Muscle of back (tissue), 11 donors: ENCODE measurements around the gene EIF1B. TPM values are rescaled to one million over a fixed set of nuclear protein-coding genes. Genes with fewer than 3 reads are reported as not detected.

Experiments used
- DNase-seq, 3 donors: peaks; one replicate each; pipeline versions ENCODE4 v3.0.0 to v3.0.0-alpha.2; 2013
- polyA plus RNA-seq, 10 donors: library from polyadenylated mRNA; unstranded; fragments of 120-200 nt; gene quantifications; one replicate each; pipeline ENCODE4 v1.2.1, GENCODE V29; 2013; ENCODE audit not compliant: insufficient read length in 10 of 10

Gene EIF1B
- polyA plus RNA-seq, 10 donors: 55.6 to 76.1 (median 64.2) TPM

DNA sequence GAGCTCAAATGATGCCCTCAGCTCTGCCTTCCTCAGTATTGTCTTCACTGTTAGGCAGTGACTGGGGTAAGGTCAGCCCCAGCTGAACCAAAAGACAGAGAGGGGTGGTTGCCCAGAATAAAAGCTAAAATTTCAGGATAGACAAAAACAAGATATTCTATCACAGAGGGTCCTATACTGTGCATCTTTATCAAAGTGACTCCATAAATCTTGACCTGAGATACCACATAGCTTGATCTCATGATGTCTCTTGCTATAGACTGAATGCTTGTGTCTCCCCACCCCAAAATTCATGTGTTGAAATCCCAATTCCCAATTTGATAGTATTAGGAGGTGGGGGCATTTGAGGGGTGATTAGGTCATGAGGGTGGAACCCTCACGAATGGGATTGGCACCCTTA is 30.4 kb downstream of the EIF1B start:
- DNase-seq: no peak

DNA sequence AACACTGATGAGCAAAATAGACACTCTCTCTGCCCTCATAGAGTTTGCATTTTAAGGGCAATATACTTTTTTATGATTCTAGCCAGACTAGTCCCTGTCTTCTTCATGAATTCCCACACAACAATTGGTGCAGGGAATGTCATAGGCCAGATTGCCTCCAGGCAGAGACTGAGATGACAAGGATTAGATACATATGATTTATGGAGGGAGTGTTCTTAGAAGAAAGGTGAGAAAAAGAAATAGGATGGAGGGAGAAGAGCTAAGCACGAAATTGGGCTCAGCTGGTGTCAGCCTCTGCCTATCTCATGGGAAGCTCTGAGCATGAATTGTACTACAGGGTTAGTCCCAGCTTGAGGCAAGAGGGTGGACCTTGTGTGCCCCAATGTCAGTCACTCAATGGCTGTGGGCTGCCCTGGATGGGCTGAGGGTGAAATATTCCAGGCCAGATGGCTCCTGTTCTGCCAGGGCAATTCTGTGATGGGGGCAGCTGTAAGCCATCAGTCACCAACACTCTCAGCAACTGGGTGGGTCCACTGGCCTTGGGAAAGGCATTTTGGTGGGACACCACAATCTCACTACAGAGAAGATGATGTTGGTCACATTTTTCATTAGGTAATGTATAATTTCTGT is 31.1 kb downstream of the EIF1B start:
- DNase-seq: no peak

DNA sequence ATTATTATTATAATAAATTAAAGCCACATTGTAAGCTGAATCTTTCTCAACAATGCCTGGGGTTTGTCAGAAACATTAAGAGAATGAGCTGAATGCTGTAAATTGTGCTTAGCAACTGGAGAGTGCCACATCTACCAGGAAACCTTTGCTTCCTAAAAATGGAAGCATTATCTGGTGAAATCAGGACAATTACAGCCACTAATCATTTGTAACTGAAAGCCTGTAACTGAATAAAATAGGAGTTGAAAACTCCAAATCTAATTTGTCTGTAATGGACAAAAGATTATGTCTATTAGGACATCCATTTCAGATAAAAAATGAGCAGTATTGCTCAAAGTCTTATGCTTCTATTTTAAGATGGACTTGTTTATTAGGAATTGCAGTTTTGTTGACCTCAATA is 32.2 kb downstream of the EIF1B start:
- no peak for DNase-seq

DNA sequence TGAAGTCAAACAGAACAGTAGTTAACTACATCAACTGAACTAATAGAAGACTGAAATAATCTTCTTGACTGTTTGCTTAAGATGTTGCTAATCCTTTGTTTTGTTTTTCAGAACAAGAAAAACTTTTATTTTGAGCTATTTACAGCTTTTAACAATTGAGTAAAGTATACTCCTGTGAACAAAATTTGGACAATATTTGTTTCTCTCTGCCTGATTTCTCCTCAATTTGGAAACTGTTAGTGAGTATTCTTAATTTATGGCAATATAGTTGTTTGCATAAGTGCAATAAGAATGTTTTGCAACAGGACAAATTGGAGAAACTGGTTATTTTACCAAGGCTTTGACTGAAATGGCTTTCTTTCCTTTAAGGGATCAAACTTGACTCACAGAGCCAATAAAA is 41.0 kb downstream of the EIF1B start:
- DNase-seq: no peak

DNA sequence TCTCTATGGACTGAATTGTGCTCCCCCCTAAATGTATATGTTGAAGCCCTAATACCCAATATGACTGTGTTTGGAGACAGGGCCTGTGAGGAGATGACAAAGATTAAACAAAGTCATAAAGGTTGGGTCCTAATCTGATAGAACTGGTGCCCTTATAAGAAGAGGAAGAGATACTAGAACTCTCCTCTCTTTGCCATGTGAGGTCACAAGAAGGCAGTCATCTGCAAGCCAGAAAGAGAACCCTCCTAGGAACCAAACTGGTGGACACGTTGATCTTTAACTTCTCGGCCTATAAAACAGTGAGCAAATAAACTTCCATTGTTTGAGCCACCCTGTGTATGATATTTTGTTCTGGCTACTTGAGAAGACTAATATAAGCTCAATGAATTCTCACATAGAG is 45.9 kb downstream of the EIF1B start:
- DNase-seq: no peak

DNA sequence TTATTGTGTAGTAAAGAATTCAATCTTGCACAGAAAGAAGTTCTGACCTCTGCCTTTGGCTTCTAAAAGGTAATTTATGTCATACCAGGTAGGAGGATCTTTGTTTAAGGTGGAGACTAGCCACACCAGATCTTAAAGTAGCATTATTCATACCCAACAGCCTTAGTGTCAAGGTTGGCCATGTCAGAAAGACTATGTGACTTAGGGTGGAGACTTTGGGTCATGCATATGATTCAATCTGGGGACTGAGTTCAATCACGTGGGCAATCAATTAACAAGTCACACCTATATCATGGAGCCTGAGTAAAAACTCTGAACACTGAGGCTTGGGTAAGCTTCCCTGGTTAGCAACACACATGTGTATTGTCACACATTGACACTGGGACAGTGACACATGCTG is 48.9 kb downstream of the EIF1B start:
- DNase-seq: no peak

Other genes with a start within 250 kb of the EIF1B start
- under 1 TPM; 0.18 to 0.90 (median 0.49) TPM for gene ENTPD3, start 77.5 kb downstream of the EIF1B start, polyA plus RNA-seq
- gene RPL14, start 147.6 kb downstream of the EIF1B start, polyA plus RNA-seq: 1,000 to 10,000 TPM; 2,533 to 2,974 (median 2,700) TPM
- gene ZNF619, start 167.4 kb downstream of the EIF1B start, polyA plus RNA-seq: 1 to 10 TPM; 2.9 to 4.4 (median 3.6) TPM
- gene ZNF620, start 196.3 kb downstream of the EIF1B start, polyA plus RNA-seq: 1 to 10 TPM; 1.9 to 3.4 (median 2.7) TPM
- gene ZNF621, start 215.3 kb downstream of the EIF1B start, polyA plus RNA-seq: 10 to 100 TPM; 10.7 to 17.0 (median 12.7) TPM